Measurements from ENCODE around the gene PEX14. TPM values are rescaled to one million over a fixed set of nuclear protein-coding genes. Genes with fewer than 3 reads are reported as not detected.
A peak's percentile ranks its signal among the peaks of the same experiment; 100 is the strongest.

PEX14 gene
- total and polyA plus RNA-seq, 8 donors: 8.2 to 26.3 (median 12.6) TPM

DNA sequence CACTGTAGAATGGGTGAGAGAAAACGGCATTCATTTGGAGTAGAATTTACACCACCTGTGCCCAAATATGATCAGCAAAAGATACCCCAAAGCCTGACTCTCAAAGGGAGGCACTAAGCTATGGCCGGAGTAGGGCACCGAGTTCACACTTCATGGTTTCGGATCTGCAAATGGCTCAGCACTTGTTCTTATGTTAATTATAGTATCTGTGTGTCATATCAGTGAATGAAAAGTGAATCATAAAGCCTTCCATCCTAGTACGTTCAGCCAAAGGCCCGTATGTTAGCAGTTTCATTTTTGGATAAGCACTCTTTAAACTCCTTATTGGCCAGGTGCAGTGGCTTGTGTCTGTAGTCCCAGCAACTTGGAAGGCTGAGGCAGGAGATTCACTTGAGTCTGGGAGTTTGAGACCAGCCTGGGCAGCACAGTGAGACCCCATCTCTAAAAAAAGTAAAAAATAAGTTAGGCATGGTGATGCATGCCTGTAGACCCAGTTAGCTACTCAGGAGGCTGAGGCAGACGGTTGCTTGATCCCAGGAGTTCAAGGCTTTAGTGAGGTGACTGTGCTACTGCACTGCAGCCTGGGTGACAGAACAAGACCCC is 29.9 kb upstream of the PEX14 start:
- TF ChIP-seq POLR2A (IDR thresholded peaks at IDR 0.05) (no peak), EP300 (IDR thresholded peaks at IDR 0.05) (no peak), POLR2AphosphoS5 (IDR thresholded peaks at IDR 0.05) (no peak)
- TF ChIP-seq, protein P1, sequence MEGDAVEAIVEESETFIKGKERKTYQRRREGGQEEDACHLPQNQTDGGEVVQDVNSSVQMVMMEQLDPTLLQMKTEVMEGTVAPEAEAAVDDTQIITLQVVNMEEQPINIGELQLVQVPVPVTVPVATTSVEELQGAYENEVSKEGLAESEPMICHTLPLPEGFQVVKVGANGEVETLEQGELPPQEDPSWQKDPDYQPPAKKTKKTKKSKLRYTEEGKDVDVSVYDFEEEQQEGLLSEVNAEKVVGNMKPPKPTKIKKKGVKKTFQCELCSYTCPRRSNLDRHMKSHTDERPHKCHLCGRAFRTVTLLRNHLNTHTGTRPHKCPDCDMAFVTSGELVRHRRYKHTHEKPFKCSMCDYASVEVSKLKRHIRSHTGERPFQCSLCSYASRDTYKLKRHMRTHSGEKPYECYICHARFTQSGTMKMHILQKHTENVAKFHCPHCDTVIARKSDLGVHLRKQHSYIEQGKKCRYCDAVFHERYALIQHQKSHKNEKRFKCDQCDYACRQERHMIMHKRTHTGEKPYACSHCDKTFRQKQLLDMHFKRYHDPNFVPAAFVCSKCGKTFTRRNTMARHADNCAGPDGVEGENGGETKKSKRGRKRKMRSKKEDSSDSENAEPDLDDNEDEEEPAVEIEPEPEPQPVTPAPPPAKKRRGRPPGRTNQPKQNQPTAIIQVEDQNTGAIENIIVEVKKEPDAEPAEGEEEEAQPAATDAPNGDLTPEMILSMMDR (IDR thresholded peaks at IDR 0.05): no peak
- intact Hi-C loops (cut with DNase I; ENCODE audit: low total_unique reads): no loop called here
- Histone ChIP-seq H3K9me3 (no peaks in the 10 kb centered on the region), H3K27me3 (peaks cover 0 to under 1% (median 0%) of the 10 kb centered on the region in 3 donors), H3K27ac (no peak overlapping the region), H3K4me3 (no peak overlapping the region), H3K4me1 (no peaks in the 10 kb centered on the region), H3K36me3 (peaks cover 4 to 37% (median 21%) of the 10 kb centered on the region in 4 donors)
- DNase-seq: no peak
- 86 to 91% (median 90%) methylated on average over 7 of the region's 7 CpGs for WGBS, 5 donors

DNA sequence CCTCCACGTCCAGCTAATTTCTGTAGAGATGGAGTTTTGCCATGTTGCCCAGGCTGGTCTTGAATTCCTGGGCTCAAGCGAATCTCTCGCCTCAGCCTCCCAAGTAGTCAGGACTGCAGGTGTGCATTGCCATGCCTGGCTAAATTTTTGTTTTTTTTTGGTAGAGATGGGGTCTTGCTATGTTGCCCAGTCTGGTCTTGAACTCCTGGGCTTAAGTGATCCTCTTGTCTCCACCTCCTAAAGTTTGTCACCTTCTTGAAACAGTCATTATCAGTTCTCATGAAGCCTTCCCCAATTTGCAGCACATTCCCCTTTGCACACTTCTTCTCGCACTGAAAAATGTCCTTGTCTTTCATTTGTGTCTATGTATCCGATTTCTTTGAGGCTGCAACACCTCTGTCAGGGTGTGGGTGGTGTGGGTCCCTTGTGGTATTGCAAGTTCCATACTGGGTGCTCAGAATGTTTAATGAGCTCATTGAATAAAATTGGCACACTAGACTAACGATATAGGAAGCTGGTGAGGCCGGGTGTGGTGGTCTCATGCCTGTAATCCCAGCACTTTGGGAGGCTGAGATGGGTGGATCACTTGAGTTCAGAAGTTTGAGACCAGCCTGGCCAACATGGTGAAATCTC is 27.8 kb upstream of the PEX14 start:
- intact Hi-C loops (cut with DNase I; ENCODE audit: low total_unique reads): no loop called here
- Histone ChIP-seq H3K36me3 (peaks cover 0 to 22% (median 10%) of the 10 kb centered on the region in 4 donors), H3K9me3 (no peaks in the 10 kb centered on the region), H3K27ac (no peak overlapping the region), H3K27me3 (peaks cover 0 to 6% (median 0%) of the 10 kb centered on the region in 3 donors), H3K4me3 (no peak overlapping the region), H3K4me1 (peaks cover 0 to 17% (median 7%) of the 10 kb centered on the region in 4 donors)
- WGBS, 5 donors: 92 to 98% (median 96%) methylated on average over 7 of the region's 7 CpGs
- no peak for DNase-seq
- TF ChIP-seq POLR2AphosphoS5 (IDR thresholded peaks at IDR 0.05) (no peak), EP300 (IDR thresholded peaks at IDR 0.05) (no peak), POLR2A (IDR thresholded peaks at IDR 0.05) (no peak)
- TF ChIP-seq, protein P1 (IDR thresholded peaks at IDR 0.05): no peak

DNA sequence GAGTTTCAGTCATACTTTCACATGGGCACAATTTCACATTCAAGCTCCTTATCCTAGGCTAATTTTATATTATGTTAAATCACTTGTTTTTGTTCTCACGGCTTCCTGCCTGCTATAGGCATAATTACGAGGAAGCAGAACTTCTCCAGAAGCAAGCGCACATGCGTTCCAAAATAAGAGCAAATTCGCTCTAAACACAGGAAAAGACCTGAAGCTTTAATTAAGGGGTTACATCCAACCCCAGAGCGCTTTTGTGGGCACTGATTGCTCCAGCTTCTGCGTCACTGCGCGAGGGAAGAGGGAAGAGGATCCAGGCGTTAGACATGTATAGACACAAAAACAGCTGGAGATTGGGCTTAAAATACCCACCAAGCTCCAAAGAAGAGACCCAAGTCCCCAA is 25.0 kb upstream of the PEX14 start, which contains the start of gene CORT:
Gene CORT (plus strand): TSS at position 281 of the 400 bp plus-strand sequence. CDS start 193 bp downstream, outside the sequence.
- peaks cover 0 to 8% (median 3%) of the 10 kb centered on the region in 4 donors for H3K36me3 ChIP-seq
- H3K4me1 ChIP-seq: peaks cover 0 to 17% (median 7%) of the 10 kb centered on the region in 4 donors
- 87 to 93% (median 90%) methylated on average over 10 of the region's 10 CpGs for WGBS, 5 donors
- no peak within 1 kb of the TSS for H3K4me3 ChIP-seq
- H3K9me3 ChIP-seq: no peaks in the 10 kb centered on the region
- no peak within 1 kb of the TSS for H3K27ac ChIP-seq
- TF ChIP-seq POLR2A (IDR thresholded peaks at IDR 0.05) (no peak), EP300 (IDR thresholded peaks at IDR 0.05) (no peak)
- TF ChIP-seq, protein P1 (IDR thresholded peaks at IDR 0.05): no peak
- peaks cover 0 to 6% (median 0%) of the 10 kb centered on the region in 3 donors for H3K27me3 ChIP-seq
- no peak for DNase-seq
- intact Hi-C loops (cut with DNase I; ENCODE audit: low total_unique reads): no loop called here

DNA sequence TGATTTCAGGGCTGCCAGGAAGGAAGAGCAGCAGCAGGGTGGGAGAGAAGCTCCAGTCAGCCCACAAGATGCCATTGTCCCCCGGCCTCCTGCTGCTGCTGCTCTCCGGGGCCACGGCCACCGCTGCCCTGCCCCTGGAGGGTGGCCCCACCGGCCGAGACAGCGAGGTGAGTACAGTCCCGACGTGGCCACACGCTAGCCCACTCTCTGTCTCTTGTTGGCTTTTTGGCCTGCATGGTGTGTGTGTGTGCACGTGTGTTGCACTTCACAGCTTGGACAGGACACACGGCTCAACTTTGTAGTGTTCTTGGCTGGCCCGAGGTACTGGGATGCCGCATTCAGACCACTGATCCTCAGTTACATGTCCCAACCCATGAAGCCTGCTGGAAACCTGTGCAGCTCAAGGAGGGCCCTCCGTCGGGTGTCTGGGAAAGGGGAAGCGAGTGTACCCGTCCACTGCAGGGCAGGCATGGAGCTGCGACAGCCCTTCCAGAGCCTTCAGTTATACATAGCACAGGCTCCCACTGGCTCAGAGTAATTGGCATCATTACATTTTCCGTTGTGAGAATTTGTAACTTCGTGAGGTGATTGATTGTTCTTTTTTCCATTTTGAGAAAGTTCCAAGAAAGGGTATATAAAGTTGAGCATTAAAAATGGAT is 24.5 kb upstream of the PEX14 start:
- Histone ChIP-seq H3K4me3 (no peak overlapping the region), H3K36me3 (peaks cover 0 to 3% (median under 1%) of the 10 kb centered on the region in 4 donors), H3K4me1 (peaks cover 0 to 17% (median 7%) of the 10 kb centered on the region in 4 donors), H3K27me3 (peaks cover 0 to 6% (median 0%) of the 10 kb centered on the region in 3 donors), H3K27ac (no peak overlapping the region), H3K9me3 (no peaks in the 10 kb centered on the region)
- WGBS, 5 donors: 57 to 83% (median 78%) methylated on average over 15 to 21 of the region's 21 CpGs
- intact Hi-C loops (cut with DNase I; ENCODE audit: low total_unique reads): no loop called here
- DNase-seq: peak in 1 of 2 donors; percentile 24
- TF ChIP-seq, protein P1 (IDR thresholded peaks at IDR 0.05): no peak
- TF ChIP-seq POLR2A (IDR thresholded peaks at IDR 0.05) (no peak), EP300 (IDR thresholded peaks at IDR 0.05) (no peak), POLR2AphosphoS5 (IDR thresholded peaks at IDR 0.05) (no peak)
